Renal cortical epithelial cell (primary cell): ENCODE results near the gene B4GAT1. TPM values are rescaled to one million over a fixed set of nuclear protein-coding genes. Genes with fewer than 3 reads are reported as not detected.

Source experiments
- DNase-seq: peaks from one replicate; pipeline ENCODE4 v3.0.0-alpha.2; 2011; ENCODE audit warnings: low read depth
- total RNA-seq: library from RNA; depleted of rRNA; stranded (reverse); fragments of >200 nt; gene quantifications from 2 replicates; pipeline ENCODE4 v1.2.3, GENCODE V29; 2014

The B4GAT1 gene
- total RNA-seq, 1 donor from 2014 or later, result 32.2 TPM

- DNase-seq, result peak; percentile 97
These were observed 11.0 kb downstream of the B4GAT1 start, which contains the start of gene RIN1 for GRCh38 chr11:66336234-66337102. Gene RIN1, minus strand, starts transcription at chr11:66336434. Its CDS starts 32 bp downstream, at chr11:66336402.

- DNase-seq, result no peak
These were observed 11.7 kb downstream of the B4GAT1 start for GRCh38 chr11:66335531-66336233.

- no peak for DNase-seq
These were observed 12.6 kb downstream of the B4GAT1 start for GRCh38 chr11:66334605-66335442.

- DNase-seq, result no peak
These were observed 13.4 kb downstream of the B4GAT1 start for GRCh38 chr11:66333896-66334604.

GRCh38 chr11:66333220-66333877 is 14.1 kb downstream of the B4GAT1 start:
- DNase-seq, result no peak

GRCh38 chr11:66332371-66333219 is 14.8 kb downstream of the B4GAT1 start:
- DNase-seq, result no peak

- DNase-seq, result no peak
These were observed 15.7 kb downstream of the B4GAT1 start for GRCh38 chr11:66331542-66332370.

GRCh38 chr11:66330931-66331330 is 16.5 kb downstream of the B4GAT1 start:
- no peak for DNase-seq

GRCh38 chr11:66329165-66329673 is 18.2 kb downstream of the B4GAT1 start:
- DNase-seq, result no peak

- peak; percentile 30 for DNase-seq
These were observed 18.9 kb downstream of the B4GAT1 start for GRCh38 chr11:66328302-66329144.

- no peak for DNase-seq
These were observed 19.5 kb downstream of the B4GAT1 start for GRCh38 chr11:66328031-66328301.

- no peak for DNase-seq
These were observed 20.0 kb downstream of the B4GAT1 start for GRCh38 chr11:66327171-66328030.

GRCh38 chr11:66326261-66327111 is 20.9 kb downstream of the B4GAT1 start:
- DNase-seq, result no peak

- DNase-seq, result no peak
These were observed 22.2 kb downstream of the B4GAT1 start for GRCh38 chr11:66325263-66325671.

GRCh38 chr11:66324664-66325063 is 22.8 kb downstream of the B4GAT1 start:
- DNase-seq, result no peak

- DNase-seq, result no peak
These were observed 23.7 kb downstream of the B4GAT1 start for GRCh38 chr11:66323684-66324083.
